K562 (cell line): Measurements from ENCODE around the gene DHRS13. TPM values are rescaled to one million over a fixed set of nuclear protein-coding genes. Genes with fewer than 3 reads are reported as not detected.

Experiments used
- ARID2 ChIP-seq: fragments of 450-650 bp; IDR thresholded peaks from 2 replicates; pipeline ENCODE4 v1.6.1; 2017; ENCODE audit warnings: antibody characterized with exemption, mild to moderate bottlenecking
- RAD21 ChIP-seq, 2 experiments: fragments of 250-450 bp in 1 of 2; fragments of 450-650 bp in 1 of 2; sonication (Bioruptor Pico) in 1 of 2; formaldehyde crosslinking in 1 of 2; IDR thresholded peaks in 1 of 2; conservative IDR thresholded peaks in 1 of 2; 2 replicates each; pipeline versions ENCODE4 v1.4.0 to v1.8.0; 2020 to 2022; ENCODE audit warnings: mild to moderate bottlenecking in 2 of 2, moderate library complexity in 1 of 2
- TEAD2 ChIP-seq: fragments of 450-650 bp; IDR thresholded peaks from 2 replicates; pipeline ENCODE4 v1.6.1; 2016; ENCODE audit warnings: missing genetic modification characterization, control low read depth, missing compliant biosample characterization
- polyA plus RNA-seq, 8 experiments: library from polyadenylated mRNA; depleted of rRNA in 4 of 8; stranded (reverse) in 5 of 8; unstranded in 3 of 8; fragments of >200 nt; fragmentation: Nextera tagmentation in 2 of 8; fragmentation: Illumina TruSeq in 1 of 8; extraction: Ambion mirVana in 2 of 8; extraction: Trizol in 1 of 8; gene quantifications; 2 replicates each; pipeline versions ENCODE4 v1.2.1 to v1.2.3, GENCODE V29; 2011 to 2014; ENCODE audit warnings: inconsistent platforms in 1 of 8, missing spikeins in 1 of 8
- total RNA-seq, 7 experiments: library from RNA; depleted of rRNA in 6 of 7; stranded (reverse); fragments of >200 nt in 6 of 7; fragmentation: Illumina TruSeq in 2 of 7; extraction: Trizol in 2 of 7; gene quantifications; 2 replicates each; pipeline versions ENCODE4 v1.2.1 to v1.2.3, GENCODE V29; 2011 to 2021; ENCODE audit warnings: low replicate concordance in 1 of 7
- TF ChIP-seq, protein P1 (sequence below): fragments of 200-800 bp; sonication (Bioruptor generic); IDR thresholded peaks from 2 replicates; pipeline ENCODE4 v1.6.1; 2017; ENCODE audit warnings: missing genetic modification characterization, missing compliant biosample characterization
- TF ChIP-seq, protein P2 (sequence below), 2 experiments: fragments of 450-650 bp; formaldehyde crosslinking in 1 of 2; IDR thresholded peaks; 2 replicates each; pipeline versions ENCODE4 v1.4.0 to v1.6.1; 2014 to 2020; ENCODE audit warnings: mild to moderate bottlenecking in 2 of 2, borderline replicate concordance in 1 of 2, low read depth in 1 of 2
- TF ChIP-seq, protein P3 (sequence below), 3 experiments: IDR thresholded peaks in 2 of 3; conservative IDR thresholded peaks in 1 of 3; 2 replicates each; pipeline ENCODE4 v1.5.1; 2011 to 2012; ENCODE audit warnings: low read length in 3 of 3, mild to moderate bottlenecking in 3 of 3, control low read depth in 2 of 3, improper control_type of control experiment in 1 of 3, inconsistent platforms in 1 of 3, low read depth in 1 of 3, mixed read lengths in 1 of 3, moderate library complexity in 1 of 3; ENCODE audit not compliant: insufficient read depth in 2 of 3

DHRS13 gene
- total and polyA plus RNA-seq, 9 of the 15 experiments (the other 6 are each of a cell fraction or from before 2014, with no cell fraction given): 0.32 to 52.3 (median 34.3) TPM; not detected in 1

DNA sequence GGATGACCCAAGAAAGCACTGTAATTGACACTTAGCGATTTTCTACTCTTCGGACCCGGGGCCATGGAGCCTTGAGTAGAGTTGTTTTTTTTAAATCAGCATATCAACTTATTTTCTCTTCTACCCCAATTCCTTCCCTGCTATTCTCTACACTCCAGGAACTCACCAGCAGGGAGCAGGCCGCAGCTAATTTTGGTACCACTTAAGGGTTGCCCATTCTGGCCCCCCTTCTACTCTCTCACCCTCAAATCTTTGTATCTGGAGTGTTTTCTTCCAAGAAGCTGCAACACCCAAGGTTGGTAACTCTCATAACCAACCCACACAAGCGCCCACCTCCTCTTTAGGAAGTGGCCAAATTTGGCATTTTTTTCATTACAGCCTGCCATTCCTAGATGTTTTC is 53.6 kb downstream of the DHRS13 start (continued):
- TF ChIP-seq, protein P1, sequence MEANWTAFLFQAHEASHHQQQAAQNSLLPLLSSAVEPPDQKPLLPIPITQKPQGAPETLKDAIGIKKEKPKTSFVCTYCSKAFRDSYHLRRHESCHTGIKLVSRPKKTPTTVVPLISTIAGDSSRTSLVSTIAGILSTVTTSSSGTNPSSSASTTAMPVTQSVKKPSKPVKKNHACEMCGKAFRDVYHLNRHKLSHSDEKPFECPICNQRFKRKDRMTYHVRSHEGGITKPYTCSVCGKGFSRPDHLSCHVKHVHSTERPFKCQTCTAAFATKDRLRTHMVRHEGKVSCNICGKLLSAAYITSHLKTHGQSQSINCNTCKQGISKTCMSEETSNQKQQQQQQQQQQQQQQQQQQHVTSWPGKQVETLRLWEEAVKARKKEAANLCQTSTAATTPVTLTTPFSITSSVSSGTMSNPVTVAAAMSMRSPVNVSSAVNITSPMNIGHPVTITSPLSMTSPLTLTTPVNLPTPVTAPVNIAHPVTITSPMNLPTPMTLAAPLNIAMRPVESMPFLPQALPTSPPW (CRISPR knock-in tag): peak; percentile 91
- 0 out of 2 replicates have a peak, but pooled peaks have one; percentile 45 for TF ChIP-seq ARID2
- no peak for TF ChIP-seq TEAD2 (tag)
- TF ChIP-seq, protein P2, sequence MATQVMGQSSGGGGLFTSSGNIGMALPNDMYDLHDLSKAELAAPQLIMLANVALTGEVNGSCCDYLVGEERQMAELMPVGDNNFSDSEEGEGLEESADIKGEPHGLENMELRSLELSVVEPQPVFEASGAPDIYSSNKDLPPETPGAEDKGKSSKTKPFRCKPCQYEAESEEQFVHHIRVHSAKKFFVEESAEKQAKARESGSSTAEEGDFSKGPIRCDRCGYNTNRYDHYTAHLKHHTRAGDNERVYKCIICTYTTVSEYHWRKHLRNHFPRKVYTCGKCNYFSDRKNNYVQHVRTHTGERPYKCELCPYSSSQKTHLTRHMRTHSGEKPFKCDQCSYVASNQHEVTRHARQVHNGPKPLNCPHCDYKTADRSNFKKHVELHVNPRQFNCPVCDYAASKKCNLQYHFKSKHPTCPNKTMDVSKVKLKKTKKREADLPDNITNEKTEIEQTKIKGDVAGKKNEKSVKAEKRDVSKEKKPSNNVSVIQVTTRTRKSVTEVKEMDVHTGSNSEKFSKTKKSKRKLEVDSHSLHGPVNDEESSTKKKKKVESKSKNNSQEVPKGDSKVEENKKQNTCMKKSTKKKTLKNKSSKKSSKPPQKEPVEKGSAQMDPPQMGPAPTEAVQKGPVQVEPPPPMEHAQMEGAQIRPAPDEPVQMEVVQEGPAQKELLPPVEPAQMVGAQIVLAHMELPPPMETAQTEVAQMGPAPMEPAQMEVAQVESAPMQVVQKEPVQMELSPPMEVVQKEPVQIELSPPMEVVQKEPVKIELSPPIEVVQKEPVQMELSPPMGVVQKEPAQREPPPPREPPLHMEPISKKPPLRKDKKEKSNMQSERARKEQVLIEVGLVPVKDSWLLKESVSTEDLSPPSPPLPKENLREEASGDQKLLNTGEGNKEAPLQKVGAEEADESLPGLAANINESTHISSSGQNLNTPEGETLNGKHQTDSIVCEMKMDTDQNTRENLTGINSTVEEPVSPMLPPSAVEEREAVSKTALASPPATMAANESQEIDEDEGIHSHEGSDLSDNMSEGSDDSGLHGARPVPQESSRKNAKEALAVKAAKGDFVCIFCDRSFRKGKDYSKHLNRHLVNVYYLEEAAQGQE (IDR thresholded peaks at IDR 0.05; ENCODE audit: borderline replicate concordance): peak; percentile 75; the same call in 1 of the 2 replicates
- TF ChIP-seq, protein P2 (CRISPR knock-in tag; IDR thresholded peaks at IDR 0.05; ENCODE audit: low read depth): no peak
- TF ChIP-seq, protein P3, sequence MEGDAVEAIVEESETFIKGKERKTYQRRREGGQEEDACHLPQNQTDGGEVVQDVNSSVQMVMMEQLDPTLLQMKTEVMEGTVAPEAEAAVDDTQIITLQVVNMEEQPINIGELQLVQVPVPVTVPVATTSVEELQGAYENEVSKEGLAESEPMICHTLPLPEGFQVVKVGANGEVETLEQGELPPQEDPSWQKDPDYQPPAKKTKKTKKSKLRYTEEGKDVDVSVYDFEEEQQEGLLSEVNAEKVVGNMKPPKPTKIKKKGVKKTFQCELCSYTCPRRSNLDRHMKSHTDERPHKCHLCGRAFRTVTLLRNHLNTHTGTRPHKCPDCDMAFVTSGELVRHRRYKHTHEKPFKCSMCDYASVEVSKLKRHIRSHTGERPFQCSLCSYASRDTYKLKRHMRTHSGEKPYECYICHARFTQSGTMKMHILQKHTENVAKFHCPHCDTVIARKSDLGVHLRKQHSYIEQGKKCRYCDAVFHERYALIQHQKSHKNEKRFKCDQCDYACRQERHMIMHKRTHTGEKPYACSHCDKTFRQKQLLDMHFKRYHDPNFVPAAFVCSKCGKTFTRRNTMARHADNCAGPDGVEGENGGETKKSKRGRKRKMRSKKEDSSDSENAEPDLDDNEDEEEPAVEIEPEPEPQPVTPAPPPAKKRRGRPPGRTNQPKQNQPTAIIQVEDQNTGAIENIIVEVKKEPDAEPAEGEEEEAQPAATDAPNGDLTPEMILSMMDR (IDR thresholded peaks at IDR 0.05 in 2 of 3, conservative IDR thresholded peaks at IDR 0.05 in 1 of 3; ENCODE audit: insufficient read depth in 2 of 3, low read depth in 1 of 3, low read length in 3 of 3): peak; percentile 50 to 81 (median 59)
- TF ChIP-seq RAD21 (CRISPR knock-in tag; conservative IDR thresholded peaks at IDR 0.05 in 1 of 2, IDR thresholded peaks at IDR 0.05 in 1 of 2): peak; percentile 40 to 77; a peak in 3 of 4 replicates
